ENCODE results near the gene MYH11.

MYH11 gene

GRCh38 chr16:15653227-15653626 lies 203.6 kb downstream of the MYH11 start:
- no peak overlapping the region; the same call in 1 of the 2 replicates for H3K9ac ChIP-seq (ENCODE audit: low read length)
- no peak overlapping the region for H2AFZ ChIP-seq (ENCODE audit: low read length)
- H3K4me3 ChIP-seq (ENCODE audit: low read depth, low read length, poor library complexity, severe bottlenecking), result peak overlapping the region; percentile 79
- H3F3A ChIP-seq (ENCODE audit: insufficient read depth, low read length), result no peaks in the 10 kb centered on the region
- no peaks in the 10 kb centered on the region for H3K27me3 ChIP-seq (ENCODE audit: insufficient read depth, low read length)
- no peaks in the 10 kb centered on the region for H4K20me1 ChIP-seq (ENCODE audit: insufficient read depth, low read length)
- H3K9me3 ChIP-seq (ENCODE audit: low read length), result no peaks in the 10 kb centered on the region
- peak overlapping the region; percentile 80 for H3K4me2 ChIP-seq (ENCODE audit: low read length)
- H3K36me3 ChIP-seq (ENCODE audit: insufficient read depth, low read length), result peaks cover 32% of the 10 kb centered on the region
- H3K79me2 ChIP-seq (ENCODE audit: insufficient read depth, low read length), result peaks cover 64% of the 10 kb centered on the region
- no peaks in the 10 kb centered on the region for H3K9me2 ChIP-seq (ENCODE audit: low read depth, low read length)
- no peak for TF ChIP-seq EZH2 (IDR thresholded peaks at IDR 0.05; ENCODE audit: borderline replicate concordance, low read length)
- no peak for TF ChIP-seq CTCF (IDR thresholded peaks at IDR 0.05; ENCODE audit: low read length)
- peaks cover 47% of the 10 kb centered on the region for H3K4me1 ChIP-seq (ENCODE audit: insufficient read depth, low read length, severe bottlenecking)
- peak overlapping the region; percentile 42 for H3K27ac ChIP-seq (ENCODE audit: low read depth, low read length, poor library complexity, severe bottlenecking)

Measured in OCI-LY1 (cell line).